ENCODE data around the gene LRRC45. TPM values are rescaled to one million over a fixed set of nuclear protein-coding genes. Genes with fewer than 3 reads are reported as not detected.

LRRC45 gene
- total RNA-seq, 2 donors from 2014 or later: 16.6 to 60.0 TPM

- Histone ChIP-seq H3K27ac (no peak overlapping the region), H3K9ac (ENCODE audit: low read depth in 2 of 2, low read length in 2 of 2) (no peak overlapping the region), H3K9me3 (no peaks in the 10 kb centered on the region), H3K36me3 (no peaks in the 10 kb centered on the region), H3K4me3 (no peak overlapping the region), H3K27me3 (no peaks in the 10 kb centered on the region), H3K4me1 (no peaks in the 10 kb centered on the region)
- TF ChIP-seq, protein P1, sequence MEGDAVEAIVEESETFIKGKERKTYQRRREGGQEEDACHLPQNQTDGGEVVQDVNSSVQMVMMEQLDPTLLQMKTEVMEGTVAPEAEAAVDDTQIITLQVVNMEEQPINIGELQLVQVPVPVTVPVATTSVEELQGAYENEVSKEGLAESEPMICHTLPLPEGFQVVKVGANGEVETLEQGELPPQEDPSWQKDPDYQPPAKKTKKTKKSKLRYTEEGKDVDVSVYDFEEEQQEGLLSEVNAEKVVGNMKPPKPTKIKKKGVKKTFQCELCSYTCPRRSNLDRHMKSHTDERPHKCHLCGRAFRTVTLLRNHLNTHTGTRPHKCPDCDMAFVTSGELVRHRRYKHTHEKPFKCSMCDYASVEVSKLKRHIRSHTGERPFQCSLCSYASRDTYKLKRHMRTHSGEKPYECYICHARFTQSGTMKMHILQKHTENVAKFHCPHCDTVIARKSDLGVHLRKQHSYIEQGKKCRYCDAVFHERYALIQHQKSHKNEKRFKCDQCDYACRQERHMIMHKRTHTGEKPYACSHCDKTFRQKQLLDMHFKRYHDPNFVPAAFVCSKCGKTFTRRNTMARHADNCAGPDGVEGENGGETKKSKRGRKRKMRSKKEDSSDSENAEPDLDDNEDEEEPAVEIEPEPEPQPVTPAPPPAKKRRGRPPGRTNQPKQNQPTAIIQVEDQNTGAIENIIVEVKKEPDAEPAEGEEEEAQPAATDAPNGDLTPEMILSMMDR (IDR thresholded peaks at IDR 0.05): no peak
- intact Hi-C loops (cut with DNase I): no loop called here
- no peak for DNase-seq
Measured at GRCh38 chr17:82008258-82008940, 14.7 kb upstream of the LRRC45 start.

- TF ChIP-seq, protein P1 (IDR thresholded peaks at IDR 0.05): no peak
- no peaks in the 10 kb centered on the region for H3K9me3 ChIP-seq
- no peaks in the 10 kb centered on the region for H3K27me3 ChIP-seq
- no peak overlapping the region for H3K9ac ChIP-seq (ENCODE audit: low read depth in 2 of 2, low read length in 2 of 2)
- no peak for DNase-seq
- H3K27ac ChIP-seq: no peak overlapping the region
- H3K36me3 ChIP-seq: no peaks in the 10 kb centered on the region
- no peaks in the 10 kb centered on the region for H3K4me1 ChIP-seq
- intact Hi-C loops (cut with DNase I): no loop called here
- H3K4me3 ChIP-seq: no peak overlapping the region
Measured at GRCh38 chr17:82008941-82009405, 14.1 kb upstream of the LRRC45 start.

DNA sequence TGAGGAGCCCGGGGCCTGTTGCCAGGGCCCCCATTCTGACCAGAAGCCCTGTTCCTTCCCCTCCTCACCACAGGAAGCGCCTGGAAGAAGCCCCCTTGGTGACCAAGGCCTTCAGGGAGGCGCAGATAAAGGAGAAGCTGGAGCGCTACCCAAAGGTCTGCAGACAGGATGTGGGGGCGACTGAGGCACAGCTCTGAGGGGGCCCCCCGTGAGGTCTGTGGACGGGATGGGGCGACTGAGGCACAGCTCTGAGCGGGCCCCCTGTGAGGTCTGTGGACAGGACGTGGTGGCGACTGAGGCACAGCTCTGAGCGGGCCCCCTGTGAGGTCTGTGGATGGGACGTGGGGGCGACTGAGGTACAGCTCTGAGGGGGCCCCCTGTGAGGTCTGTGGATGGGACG lies 13.7 kb upstream of the LRRC45 start:
- intact Hi-C loops (cut with DNase I): no loop called here

DNA sequence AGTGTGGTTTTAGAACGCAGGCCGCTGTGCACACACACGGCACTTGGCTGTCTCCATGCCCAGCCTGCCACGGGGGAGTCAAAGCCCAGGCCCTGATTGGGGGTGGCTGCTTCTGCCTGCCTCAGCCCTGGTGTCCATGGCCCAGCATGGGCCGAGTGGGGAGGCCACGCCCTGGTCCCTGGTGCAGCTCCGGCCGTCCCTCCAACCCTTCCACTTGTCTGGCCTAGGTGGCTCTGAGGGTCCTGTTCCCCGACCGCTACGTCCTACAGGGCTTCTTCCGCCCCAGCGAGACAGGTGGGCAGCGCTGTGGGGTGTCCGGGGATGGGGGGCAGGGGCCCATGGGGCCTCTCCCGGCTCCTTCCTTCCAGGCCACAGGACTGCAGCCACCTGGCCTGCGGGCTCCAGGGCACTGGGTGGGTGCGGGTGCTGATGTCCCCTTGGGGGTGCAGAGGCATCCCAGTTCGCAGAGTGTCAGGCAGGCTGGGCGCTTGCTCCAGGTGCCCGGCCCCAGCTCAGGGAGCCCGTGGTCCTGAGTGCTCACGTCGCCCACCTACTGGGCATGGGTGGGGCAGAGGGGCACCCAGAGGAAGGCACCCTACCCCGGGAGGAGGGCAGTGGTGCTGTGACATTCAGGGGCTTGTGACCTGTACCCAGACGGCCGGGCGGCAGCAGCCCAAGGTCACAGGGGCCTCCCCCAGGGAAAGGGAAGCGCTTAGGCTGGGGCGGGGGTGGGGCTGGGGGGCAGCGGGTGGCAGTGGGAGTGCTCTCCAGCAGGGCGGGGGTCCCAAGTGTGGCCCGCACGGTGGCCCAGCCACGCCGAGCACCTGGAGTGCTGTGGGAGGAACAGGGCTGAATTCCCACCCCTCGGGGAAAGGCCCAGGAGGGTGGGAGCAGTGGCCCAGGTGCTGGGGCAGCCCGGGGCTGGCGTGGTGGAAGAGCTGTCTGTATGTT lies 12.3 kb upstream of the LRRC45 start:
- Histone ChIP-seq H3K27me3 (no peaks in the 10 kb centered on the region), H3K36me3 (no peaks in the 10 kb centered on the region), H3K9me3 (no peaks in the 10 kb centered on the region), H3K4me1 (no peaks in the 10 kb centered on the region), H3K9ac (ENCODE audit: low read depth in 2 of 2, low read length in 2 of 2) (no peak overlapping the region), H3K4me3 (no peak overlapping the region), H3K27ac (no peak overlapping the region)
- DNase-seq: no peak
- intact Hi-C loops (cut with DNase I): no loop called here
- TF ChIP-seq, protein P1 (IDR thresholded peaks at IDR 0.05): no peak

More for the DNA sequence above, 13.7 kb upstream of the LRRC45 start:
- H3K36me3 ChIP-seq: no peaks in the 10 kb centered on the region
- no peak for DNase-seq
- no peak overlapping the region for H3K27ac ChIP-seq
- no peaks in the 10 kb centered on the region for H3K4me1 ChIP-seq
- TF ChIP-seq, protein P1 (IDR thresholded peaks at IDR 0.05): no peak
- no peaks in the 10 kb centered on the region for H3K9me3 ChIP-seq
- no peaks in the 10 kb centered on the region for H3K27me3 ChIP-seq
- no peak overlapping the region for H3K4me3 ChIP-seq
- no peak overlapping the region for H3K9ac ChIP-seq (ENCODE audit: low read depth in 2 of 2, low read length in 2 of 2)

DNA sequence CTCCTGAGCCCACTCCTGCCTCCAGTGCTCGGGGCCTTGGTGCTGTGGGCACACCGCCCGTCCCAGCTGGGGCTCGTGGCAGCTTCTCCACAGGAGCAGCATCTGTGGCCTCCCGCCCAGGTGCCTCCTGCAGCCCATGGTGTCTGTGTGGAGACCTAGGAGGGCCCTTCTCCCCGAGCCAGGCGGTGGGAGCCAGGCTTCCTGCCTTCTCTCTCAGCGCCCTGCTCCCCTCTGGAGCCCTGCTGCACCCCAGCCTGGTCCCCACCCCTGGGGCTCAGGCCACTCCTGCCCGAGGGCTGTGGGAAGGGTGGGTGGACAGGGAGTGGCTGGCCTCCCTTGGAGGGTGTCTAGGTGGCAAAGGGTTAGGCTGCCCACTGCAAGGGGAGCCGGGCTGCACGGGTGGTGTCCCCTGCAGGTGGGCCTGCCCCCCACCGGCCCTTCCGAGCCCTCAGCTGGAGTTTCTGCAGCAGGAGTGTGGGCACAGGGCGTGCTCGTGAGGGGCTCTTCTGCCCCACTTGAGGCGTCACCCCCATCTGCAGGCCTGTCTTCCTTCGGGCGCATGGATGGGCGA lies 11.4 kb upstream of the LRRC45 start:
- no peaks in the 10 kb centered on the region for H3K4me1 ChIP-seq
- H3K9me3 ChIP-seq: no peaks in the 10 kb centered on the region
- H3K9ac ChIP-seq (ENCODE audit: low read depth in 2 of 2, low read length in 2 of 2): no peak overlapping the region
- H3K36me3 ChIP-seq: no peaks in the 10 kb centered on the region
- TF ChIP-seq, protein P1 (IDR thresholded peaks at IDR 0.05): no peak
- intact Hi-C loops (cut with DNase I): no loop called here
- H3K27me3 ChIP-seq: no peaks in the 10 kb centered on the region
- no peak overlapping the region for H3K27ac ChIP-seq
- DNase-seq: no peak
- no peak overlapping the region for H3K4me3 ChIP-seq
